ENCODE measurements around the gene SCN3B.

The SCN3B gene

DNA sequence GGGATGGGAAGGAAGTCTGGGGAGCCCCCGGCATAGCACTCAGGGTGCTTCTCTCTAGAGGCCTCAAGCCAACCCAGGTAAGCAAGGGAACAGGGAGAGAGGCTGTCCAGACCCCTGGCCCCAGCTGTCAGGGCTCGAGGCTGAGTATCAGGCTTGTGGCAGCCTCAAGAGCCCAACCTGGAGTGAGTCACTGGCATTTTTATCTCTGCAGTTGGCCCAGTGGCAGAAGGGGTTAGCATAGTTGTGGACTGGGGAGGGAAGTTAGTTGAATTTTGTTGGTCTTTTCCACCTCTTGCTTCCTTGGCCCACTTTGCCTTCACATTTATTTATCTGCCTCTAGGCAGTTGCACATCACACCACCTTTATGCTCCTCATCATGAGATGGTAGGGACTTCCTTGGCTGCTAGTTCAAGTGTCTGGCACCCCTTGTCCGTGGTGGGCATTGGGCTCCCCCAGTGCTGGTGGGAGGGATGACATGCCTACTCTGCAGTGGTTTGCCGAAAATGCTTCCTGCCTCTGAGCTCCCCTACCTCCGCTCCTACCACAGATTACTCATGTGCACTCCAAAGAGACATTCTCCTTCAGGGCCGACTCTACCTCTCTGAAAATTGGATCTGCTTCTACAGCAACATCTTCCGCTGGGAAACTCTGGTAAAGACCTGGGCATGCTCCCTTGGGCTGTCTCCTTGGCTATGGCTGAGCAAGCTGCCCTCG, 60.1 kb downstream of the SCN3B start:
- no peak for DNase-seq

- DNase-seq, result no peak
Observed at GRCh38 chr11:123593570-123593969, 60.9 kb downstream of the SCN3B start.

GRCh38 chr11:123590296-123590912, 64.0 kb downstream of the SCN3B start:
- DNase-seq, result no peak

GRCh38 chr11:123588864-123589262, 65.6 kb downstream of the SCN3B start:
- DNase-seq, result no peak

GRCh38 chr11:123588117-123588863, 66.1 kb downstream of the SCN3B start:
- DNase-seq, result no peak

GRCh38 chr11:123587559-123587958, 66.9 kb downstream of the SCN3B start:
- DNase-seq, result no peak

- DNase-seq, result no peak
Observed at GRCh38 chr11:123587044-123587443, 67.4 kb downstream of the SCN3B start.

DNA sequence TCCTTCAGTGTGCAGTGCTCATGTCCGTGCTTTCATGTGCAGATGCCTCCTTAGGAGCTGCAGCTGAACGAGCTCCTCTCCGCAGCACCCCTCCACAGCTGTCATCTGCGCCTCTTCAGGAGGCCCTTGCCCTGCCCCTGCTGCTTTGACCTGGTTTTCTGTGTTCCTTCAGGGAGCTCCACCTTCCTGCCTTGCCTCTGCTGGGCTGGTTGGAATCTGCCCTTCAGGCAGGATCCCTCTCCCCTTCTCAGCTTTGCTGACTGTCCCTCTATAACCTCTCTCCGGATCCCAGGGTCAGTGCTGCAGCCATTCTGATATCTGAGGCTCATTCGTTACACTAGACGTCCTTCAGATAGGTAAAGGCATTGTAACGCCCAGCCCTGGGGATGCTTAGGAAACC, 67.9 kb downstream of the SCN3B start:
- no peak for DNase-seq

DNA sequence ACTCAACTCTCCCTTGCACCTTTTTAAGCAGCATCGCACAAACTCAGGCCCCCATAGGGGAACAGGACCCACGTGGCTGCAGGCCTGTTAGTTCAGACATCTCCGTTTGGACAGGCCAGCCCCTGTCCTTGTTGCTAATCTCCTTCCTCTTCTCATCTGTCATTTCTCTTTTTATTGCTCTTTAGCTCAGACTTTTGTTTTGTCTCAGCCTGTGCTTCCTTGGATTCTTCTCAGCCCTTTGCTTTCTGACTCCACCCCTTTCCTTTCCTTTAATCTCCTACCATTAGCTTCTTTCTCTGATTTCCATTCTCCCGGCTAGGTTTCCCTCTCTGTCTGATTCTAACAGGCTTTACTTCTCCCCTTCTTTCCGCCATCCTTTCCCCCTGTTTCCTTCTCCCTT, 68.7 kb downstream of the SCN3B start:
- no peak for DNase-seq

DNA sequence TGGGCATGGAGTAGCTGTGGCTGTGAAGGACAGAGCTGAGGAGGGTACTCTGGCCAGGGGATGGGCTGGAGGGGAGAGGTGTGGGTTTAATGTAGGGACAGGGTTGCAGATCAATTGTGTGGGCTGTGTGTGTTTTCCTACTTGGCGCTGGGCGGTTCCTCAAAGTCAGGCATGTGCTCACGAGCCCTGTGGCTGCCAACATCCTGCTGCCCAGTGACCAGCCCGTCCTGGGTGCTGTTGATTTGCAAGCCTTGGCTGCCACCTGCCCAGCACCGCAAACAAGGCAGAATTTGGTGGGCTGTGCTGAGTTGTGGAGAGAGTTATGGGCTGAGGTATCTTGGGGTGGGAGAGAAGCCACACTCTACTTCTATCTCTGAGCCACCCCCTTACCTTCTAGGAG, 69.2 kb downstream of the SCN3B start:
- DNase-seq, result no peak

DNA sequence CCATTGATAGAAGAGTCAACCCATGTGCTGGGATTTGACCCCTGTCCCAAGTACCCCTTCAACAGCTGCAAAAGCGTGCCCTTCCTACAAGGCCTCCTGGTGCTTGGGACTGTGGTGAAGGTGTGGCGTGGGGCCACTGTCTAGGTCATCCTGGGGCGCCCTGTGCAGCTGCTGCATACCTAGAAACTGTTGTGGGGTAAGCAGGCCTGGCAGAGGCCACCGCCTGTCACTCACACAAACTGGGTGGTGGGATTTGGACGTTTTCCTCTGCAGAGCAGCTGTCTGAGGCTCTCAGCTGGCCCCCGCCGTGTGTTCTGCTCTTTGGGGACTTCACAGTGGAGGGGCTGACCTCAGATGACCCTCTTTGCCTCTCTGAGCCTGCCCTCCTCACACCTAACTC, 69.7 kb downstream of the SCN3B start:
- no peak for DNase-seq

- no peak for DNase-seq
Observed at GRCh38 chr11:123584186-123584585, 70.2 kb downstream of the SCN3B start.

GRCh38 chr11:123582992-123583504, 71.4 kb downstream of the SCN3B start:
- no peak for DNase-seq

DNA sequence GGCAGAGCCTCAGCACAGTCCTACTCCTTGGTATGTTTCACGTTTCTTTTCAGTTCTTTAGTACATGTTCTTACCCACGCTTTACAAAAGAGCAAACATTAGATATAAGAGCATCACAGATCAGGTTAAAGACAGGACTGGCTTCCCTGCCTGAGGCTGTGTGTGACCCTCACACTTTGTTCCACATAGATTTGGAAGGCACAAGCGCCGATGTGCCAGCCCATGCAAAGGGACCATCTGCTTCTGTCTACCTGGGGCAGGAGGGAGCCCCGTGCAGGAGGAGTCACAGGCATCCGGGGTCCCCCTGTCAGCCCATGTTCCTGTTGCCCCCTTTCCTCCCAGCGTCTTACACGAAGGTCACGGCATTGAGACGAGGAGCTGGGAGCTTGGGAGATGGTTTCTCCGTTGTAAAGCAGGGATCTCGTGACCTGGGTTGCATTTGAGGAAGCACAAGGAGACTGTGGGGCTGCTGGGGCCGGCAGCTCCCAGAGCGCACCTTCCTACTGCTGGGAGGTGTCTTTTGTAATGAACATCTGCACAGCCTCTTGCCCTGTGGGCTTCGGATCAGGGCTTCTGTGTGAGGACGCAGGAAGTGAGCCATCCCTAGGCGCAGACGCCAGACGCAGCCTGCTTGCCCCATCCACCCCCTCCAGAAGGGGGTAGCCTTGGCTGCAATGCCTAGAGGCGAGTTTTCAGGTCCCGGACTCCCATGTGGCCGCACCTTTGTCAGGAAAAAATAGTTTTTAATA, 72.6 kb downstream of the SCN3B start:
- no peak for DNase-seq

DNA sequence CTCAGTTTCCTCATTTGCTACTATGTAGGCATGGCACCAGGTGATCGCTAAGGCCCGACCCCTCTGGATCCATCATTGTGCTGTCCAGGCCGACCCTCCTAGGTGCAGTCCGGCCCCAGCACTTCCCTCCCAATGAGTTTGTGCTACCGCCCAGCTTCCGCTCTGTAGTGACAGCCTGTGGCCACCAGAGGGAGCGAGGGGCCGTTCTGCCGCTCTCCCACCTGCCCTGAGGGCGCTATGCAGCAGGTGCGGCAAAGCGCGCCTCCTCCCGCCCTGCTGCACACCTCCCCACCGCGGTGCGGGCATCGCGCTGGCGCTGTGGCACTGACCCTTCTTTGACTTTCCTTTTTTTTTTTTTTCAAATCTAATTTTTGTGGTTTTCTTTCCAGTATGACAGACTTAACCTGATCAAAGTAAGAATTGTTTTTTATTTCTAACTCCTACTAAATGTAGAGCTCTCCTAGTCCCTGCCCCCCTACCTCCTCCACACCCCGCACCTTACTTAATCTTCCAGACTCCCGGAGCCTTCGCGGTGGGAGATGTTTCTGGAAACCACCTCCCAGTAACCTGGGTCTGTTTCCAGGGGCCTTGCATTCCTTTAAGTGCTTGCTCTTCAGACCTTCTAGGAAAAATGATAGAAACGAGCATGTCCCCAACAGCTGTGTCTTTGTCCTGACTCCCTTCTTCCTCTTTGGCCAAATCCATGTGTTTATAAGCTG, 73.7 kb downstream of the SCN3B start:
- DNase-seq, result peak; percentile 72

DNA sequence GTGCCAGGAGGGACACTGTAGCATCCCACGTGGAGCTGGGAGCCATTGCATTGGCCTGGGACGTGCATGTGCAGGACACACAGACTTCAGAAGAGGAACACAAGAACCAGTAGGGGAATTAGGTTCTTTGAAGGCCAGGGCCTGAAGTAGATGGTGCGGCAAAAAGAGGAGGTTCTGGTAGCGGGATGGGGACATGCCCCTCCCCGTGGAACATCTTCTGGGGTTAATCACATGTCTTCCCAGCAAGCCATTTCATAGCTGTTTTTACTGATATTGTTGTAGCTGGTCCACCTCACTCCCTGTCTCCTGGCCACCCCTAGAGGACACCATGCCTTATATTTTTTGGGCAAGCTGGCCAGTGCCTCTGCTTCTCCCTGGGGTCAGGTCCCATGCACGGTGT, 74.3 kb downstream of the SCN3B start:
- no peak for DNase-seq

DNA sequence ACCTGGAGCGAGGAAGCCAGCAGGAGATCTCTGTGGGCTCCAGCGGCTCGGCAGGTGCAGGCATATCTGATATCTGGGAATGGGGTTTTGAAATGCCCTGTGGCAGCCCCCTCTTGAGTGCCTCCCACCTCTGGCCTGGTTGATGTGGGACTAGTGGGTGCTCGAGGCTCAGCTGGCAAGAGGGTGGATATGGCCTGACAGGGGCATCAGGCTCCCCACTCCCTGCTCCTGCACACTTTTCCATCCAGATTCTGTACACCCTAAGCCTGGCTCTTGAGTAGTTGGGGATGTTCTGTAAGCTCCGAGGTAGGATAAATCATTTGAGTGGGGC, 75.0 kb downstream of the SCN3B start:
- no peak for DNase-seq
